ENCODE measurements around the gene JAZF1.

The JAZF1 gene

GRCh38 chr7:28069388-28069787 lies 111.2 kb downstream of the JAZF1 start:
- H3K79me2 ChIP-seq (ENCODE audit: insufficient read depth, low read length), result no peaks in the 10 kb centered on the region
- H3K9ac ChIP-seq (ENCODE audit: low read length), result no peak overlapping the region
- no peak overlapping the region for H3K27ac ChIP-seq (ENCODE audit: low read depth, low read length, poor library complexity, severe bottlenecking)
- no peaks in the 10 kb centered on the region for H3F3A ChIP-seq (ENCODE audit: insufficient read depth, low read length)
- H3K9me2 ChIP-seq (ENCODE audit: low read depth, low read length), result no peaks in the 10 kb centered on the region
- no peak overlapping the region for H3K4me2 ChIP-seq (ENCODE audit: low read length)
- no peaks in the 10 kb centered on the region for H3K9me3 ChIP-seq (ENCODE audit: low read length)
- H3K36me3 ChIP-seq (ENCODE audit: insufficient read depth, low read length), result no peaks in the 10 kb centered on the region
- H3K27me3 ChIP-seq (ENCODE audit: insufficient read depth, low read length), result no peaks in the 10 kb centered on the region
- H3K4me1 ChIP-seq (ENCODE audit: insufficient read depth, low read length, severe bottlenecking), result no peaks in the 10 kb centered on the region
- TF ChIP-seq EZH2 (IDR thresholded peaks at IDR 0.05; ENCODE audit: borderline replicate concordance, low read length) (no peak), CTCF (IDR thresholded peaks at IDR 0.05; ENCODE audit: low read length) (no peak)
- 0 out of 2 replicates have a peak, but pooled peaks cover 3% of the 10 kb centered on the region for H4K20me1 ChIP-seq (ENCODE audit: insufficient read depth, low read length)
- no peak overlapping the region for H2AFZ ChIP-seq (ENCODE audit: low read length)
- no peak overlapping the region for H3K4me3 ChIP-seq (ENCODE audit: low read depth, low read length, poor library complexity, severe bottlenecking)

DNA sequence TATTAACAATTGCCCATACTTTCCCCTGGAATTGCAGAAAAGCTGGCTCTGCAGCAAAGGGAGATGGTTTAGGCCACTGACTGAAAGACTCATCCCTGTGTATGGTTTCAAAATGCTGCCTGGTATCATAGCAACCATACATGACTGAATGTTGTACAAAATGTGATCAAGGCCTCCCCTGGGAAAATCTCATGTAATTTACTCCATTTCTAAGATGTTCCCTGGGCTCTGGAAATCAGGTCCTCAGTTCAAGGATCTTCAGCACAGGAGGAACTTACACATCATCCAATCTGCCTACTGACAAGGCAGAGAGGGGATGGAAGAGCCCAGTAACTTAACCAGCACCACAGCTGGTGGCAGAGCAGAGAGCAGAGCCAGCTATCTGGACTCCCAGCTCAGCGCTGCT lies 111.8 kb downstream of the JAZF1 start:
- Histone ChIP-seq H3K4me1 (ENCODE audit: insufficient read depth, low read length, severe bottlenecking) (no peaks in the 10 kb centered on the region), H3F3A (ENCODE audit: insufficient read depth, low read length) (no peaks in the 10 kb centered on the region), H3K79me2 (ENCODE audit: insufficient read depth, low read length) (no peaks in the 10 kb centered on the region), H3K9me3 (ENCODE audit: low read length) (no peaks in the 10 kb centered on the region), H3K9ac (ENCODE audit: low read length) (no peak overlapping the region), H3K36me3 (ENCODE audit: insufficient read depth, low read length) (no peaks in the 10 kb centered on the region), H4K20me1 (ENCODE audit: insufficient read depth, low read length) (0 out of 2 replicates have a peak, but pooled peaks cover 3% of the 10 kb centered on the region), H3K4me2 (ENCODE audit: low read length) (no peak overlapping the region), H3K27ac (ENCODE audit: low read depth, low read length, poor library complexity, severe bottlenecking) (no peak overlapping the region), H3K27me3 (ENCODE audit: insufficient read depth, low read length) (no peaks in the 10 kb centered on the region), H3K9me2 (ENCODE audit: low read depth, low read length) (no peaks in the 10 kb centered on the region), H2AFZ (ENCODE audit: low read length) (no peak overlapping the region), H3K4me3 (ENCODE audit: low read depth, low read length, poor library complexity, severe bottlenecking) (no peak overlapping the region)
- TF ChIP-seq EZH2 (IDR thresholded peaks at IDR 0.05; ENCODE audit: borderline replicate concordance, low read length), result no peak
- no peak for TF ChIP-seq CTCF (IDR thresholded peaks at IDR 0.05; ENCODE audit: low read length)

- no peaks in the 10 kb centered on the region for H3K79me2 ChIP-seq (ENCODE audit: insufficient read depth, low read length)
- no peak overlapping the region for H3K4me2 ChIP-seq (ENCODE audit: low read length)
- TF ChIP-seq CTCF (IDR thresholded peaks at IDR 0.05; ENCODE audit: low read length) (no peak), EZH2 (IDR thresholded peaks at IDR 0.05; ENCODE audit: borderline replicate concordance, low read length) (no peak)
- H3K27ac ChIP-seq (ENCODE audit: low read depth, low read length, poor library complexity, severe bottlenecking), result no peak overlapping the region
- no peaks in the 10 kb centered on the region for H3K9me2 ChIP-seq (ENCODE audit: low read depth, low read length)
- no peaks in the 10 kb centered on the region for H3F3A ChIP-seq (ENCODE audit: insufficient read depth, low read length)
- peaks cover 4% of the 10 kb centered on the region for H3K4me1 ChIP-seq (ENCODE audit: insufficient read depth, low read length, severe bottlenecking)
- no peaks in the 10 kb centered on the region for H3K27me3 ChIP-seq (ENCODE audit: insufficient read depth, low read length)
- H2AFZ ChIP-seq (ENCODE audit: low read length), result no peak overlapping the region
- 0 out of 2 replicates have a peak, but pooled peaks cover 3% of the 10 kb centered on the region for H4K20me1 ChIP-seq (ENCODE audit: insufficient read depth, low read length)
- H3K9me3 ChIP-seq (ENCODE audit: low read length), result no peaks in the 10 kb centered on the region
- H3K36me3 ChIP-seq (ENCODE audit: insufficient read depth, low read length), result no peaks in the 10 kb centered on the region
- no peak overlapping the region for H3K9ac ChIP-seq (ENCODE audit: low read length)
- H3K4me3 ChIP-seq (ENCODE audit: low read depth, low read length, poor library complexity, severe bottlenecking), result no peak overlapping the region
These were observed 113.4 kb downstream of the JAZF1 start for GRCh38 chr7:28067171-28067570.

Measured in OCI-LY1 (cell line).